Caco-2 (cell line): ENCODE results near the gene MVB12A. TPM values are rescaled to one million over a fixed set of nuclear protein-coding genes. Genes with fewer than 3 reads are reported as not detected.

ENCODE experiments used
- BruUV-seq: library from RNA; stranded (reverse); fragments of 400-500 nt; replicated peaks from 2 replicates; lab custom pipeline; 2021; lab: Mats Ljungman, UMichigan
- CTCF ChIA-PET: fragments of 300-600 bp; sonication (Branson Sonifier 250); formaldehyde crosslinking; loops from one replicate; lab custom pipeline; 2022; ENCODE audit warnings: antibody characterized with exemption; lab: Charles Lee
- POLR2A ChIA-PET: fragments of 300-600 bp; sonication (Branson Sonifier 250); formaldehyde crosslinking; loops from one replicate; lab custom pipeline; 2022; ENCODE audit warnings: antibody characterized with exemption; lab: Charles Lee
- DNase-seq, 2 experiments: peaks; one replicate each; pipeline versions ENCODE4 v3.0.0 to v3.0.0-alpha.2; 2020 to 2022
- H3K27me3 ChIP-seq: replicated peaks from 2 replicates; pipeline ENCODE4 v1.6.0; 2011; ENCODE audit warnings: low read length; ENCODE audit not compliant: control insufficient read depth, insufficient read depth
- H3K36me3 ChIP-seq: 2 replicates; pipeline ENCODE4 v1.5.1; 2011; ENCODE audit warnings: low read length; ENCODE audit not compliant: control insufficient read depth, insufficient read depth
- H3K4me1 ChIP-seq: fragments of 250-450 bp; sonication (Bioruptor Pico); 2 replicates; pipeline ENCODE4 v1.5.1; 2020; ENCODE audit warnings: mild to moderate bottlenecking
- H3K4me3 ChIP-seq: 2 replicates; pipeline ENCODE4 v1.5.1; 2011; ENCODE audit warnings: low read depth, mild to moderate bottlenecking, control low read depth, low read length
- H3K9me3 ChIP-seq: fragments of 250-450 bp; sonication (Bioruptor Pico); 2 replicates; pipeline ENCODE4 v1.5.1; 2020; ENCODE audit warnings: mild to moderate bottlenecking, moderate library complexity
- H3K27ac Mint-ChIP-seq: one replicate; pipeline ENCODE4 v1.8.0; 2022; ENCODE audit warnings: mixed read lengths; ENCODE audit not compliant: unreplicated experiment
- H3K27me3 Mint-ChIP-seq: one replicate; pipeline ENCODE4 v1.8.0; 2022; ENCODE audit warnings: mixed read lengths; ENCODE audit not compliant: insufficient read depth, unreplicated experiment
- H3K36me3 Mint-ChIP-seq: one replicate; pipeline ENCODE4 v1.8.0; 2022; ENCODE audit warnings: mild to moderate bottlenecking, mixed read lengths; ENCODE audit not compliant: insufficient read depth, unreplicated experiment
- H3K4me1 Mint-ChIP-seq: one replicate; pipeline ENCODE4 v1.8.0; 2022; ENCODE audit warnings: low read depth, mixed read lengths; ENCODE audit not compliant: unreplicated experiment
- H3K4me3 Mint-ChIP-seq: one replicate; pipeline ENCODE4 v1.8.0; 2022; ENCODE audit warnings: mild to moderate bottlenecking, moderate library complexity, mixed read lengths; ENCODE audit not compliant: unreplicated experiment
- H3K9me3 Mint-ChIP-seq: one replicate; pipeline ENCODE4 v1.8.0; 2022; ENCODE audit warnings: mixed read lengths; ENCODE audit not compliant: unreplicated experiment
- intact Hi-C: fragments of 100-400 bp; cut with micrococcal nuclease; formaldehyde crosslinking; loops from one replicate; pipeline ENCODE4 v1.10.0; 2022; ENCODE audit not compliant: unreplicated experiment
- total RNA-seq: library from RNA; stranded (reverse); gene quantifications from 2 replicates; pipeline ENCODE4 v1.2.3, GENCODE V29; 2022
- TF ChIP-seq, protein P1 (sequence below), 2 experiments: fragments of 200-600 bp in 1 of 2; IDR thresholded peaks; 1 replicate in 1 of 2; 2 replicates in 1 of 2; pipeline versions ENCODE4 v1.5.1 to v1.8.0; 2011 to 2022; ENCODE audit warnings: antibody characterized with exemption in 1 of 2, control low read depth in 1 of 2, inconsistent platforms in 1 of 2, low read depth in 1 of 2, low read length in 1 of 2, mild to moderate bottlenecking in 1 of 2, moderate library complexity in 1 of 2; ENCODE audit not compliant: insufficient read depth in 1 of 2, severe bottlenecking in 1 of 2, unreplicated experiment in 1 of 2

MVB12A gene
- total RNA-seq, 1 experiment from 2014 or later = 36.7 TPM

DNA sequence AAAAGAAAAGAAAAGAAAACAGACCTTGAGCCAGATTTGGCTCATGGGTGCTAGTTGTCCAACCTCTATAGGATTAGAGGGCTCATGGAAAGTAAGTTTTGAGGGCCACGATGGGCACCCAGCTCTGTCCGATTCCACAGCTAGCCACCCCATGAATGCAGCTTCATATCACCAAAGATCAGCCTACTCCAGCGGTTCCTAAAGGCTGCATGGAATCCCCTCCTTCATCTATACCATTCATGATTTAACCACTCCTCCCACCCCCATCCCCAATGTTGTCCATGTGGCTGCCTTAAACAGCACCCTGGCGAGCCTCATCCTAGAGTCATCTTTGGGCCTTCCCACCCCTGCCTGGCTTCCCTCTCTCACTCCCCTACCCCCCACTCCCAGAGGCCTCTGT is 2.1 kb downstream of the MVB12A start:
- H3K27ac Mint-ChIP-seq = no peak overlapping the region
- ChIA-PET CTCF (interaction anchor here (0.7 kb wide), 1 partner anchor 247 kb away, joined by 3 read pairs; no protein-coding TSS in a partner anchor), POLR2A (no interaction called here)
- no TSS peak for BruUV-seq
- H3K27me3 ChIP-seq = no peaks in the 10 kb centered on the region
- peaks cover 14% of the 10 kb centered on the region for H3K36me3 Mint-ChIP-seq
- H3K4me1 ChIP-seq = peaks cover 8% of the 10 kb centered on the region; the same call in 1 of the 2 replicates
- intact Hi-C loops = no loop called here
- TF ChIP-seq, protein P1, sequence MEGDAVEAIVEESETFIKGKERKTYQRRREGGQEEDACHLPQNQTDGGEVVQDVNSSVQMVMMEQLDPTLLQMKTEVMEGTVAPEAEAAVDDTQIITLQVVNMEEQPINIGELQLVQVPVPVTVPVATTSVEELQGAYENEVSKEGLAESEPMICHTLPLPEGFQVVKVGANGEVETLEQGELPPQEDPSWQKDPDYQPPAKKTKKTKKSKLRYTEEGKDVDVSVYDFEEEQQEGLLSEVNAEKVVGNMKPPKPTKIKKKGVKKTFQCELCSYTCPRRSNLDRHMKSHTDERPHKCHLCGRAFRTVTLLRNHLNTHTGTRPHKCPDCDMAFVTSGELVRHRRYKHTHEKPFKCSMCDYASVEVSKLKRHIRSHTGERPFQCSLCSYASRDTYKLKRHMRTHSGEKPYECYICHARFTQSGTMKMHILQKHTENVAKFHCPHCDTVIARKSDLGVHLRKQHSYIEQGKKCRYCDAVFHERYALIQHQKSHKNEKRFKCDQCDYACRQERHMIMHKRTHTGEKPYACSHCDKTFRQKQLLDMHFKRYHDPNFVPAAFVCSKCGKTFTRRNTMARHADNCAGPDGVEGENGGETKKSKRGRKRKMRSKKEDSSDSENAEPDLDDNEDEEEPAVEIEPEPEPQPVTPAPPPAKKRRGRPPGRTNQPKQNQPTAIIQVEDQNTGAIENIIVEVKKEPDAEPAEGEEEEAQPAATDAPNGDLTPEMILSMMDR (IDR thresholded peaks at IDR 0.05; ENCODE audit: insufficient read depth in 1 of 2, low read depth in 1 of 2, low read length in 1 of 2, severe bottlenecking in 1 of 2, unreplicated experiment in 1 of 2) = no peak
- DNase-seq = no peak
- H3K9me3 Mint-ChIP-seq = no peaks in the 10 kb centered on the region
- H3K36me3 ChIP-seq = no peaks in the 10 kb centered on the region
- H3K4me1 Mint-ChIP-seq = peaks cover 6% of the 10 kb centered on the region
- H3K27me3 Mint-ChIP-seq = no peaks in the 10 kb centered on the region
- H3K4me3 ChIP-seq = no peak overlapping the region
- H3K9me3 ChIP-seq = no peaks in the 10 kb centered on the region
- H3K4me3 Mint-ChIP-seq = no peak overlapping the region

DNA sequence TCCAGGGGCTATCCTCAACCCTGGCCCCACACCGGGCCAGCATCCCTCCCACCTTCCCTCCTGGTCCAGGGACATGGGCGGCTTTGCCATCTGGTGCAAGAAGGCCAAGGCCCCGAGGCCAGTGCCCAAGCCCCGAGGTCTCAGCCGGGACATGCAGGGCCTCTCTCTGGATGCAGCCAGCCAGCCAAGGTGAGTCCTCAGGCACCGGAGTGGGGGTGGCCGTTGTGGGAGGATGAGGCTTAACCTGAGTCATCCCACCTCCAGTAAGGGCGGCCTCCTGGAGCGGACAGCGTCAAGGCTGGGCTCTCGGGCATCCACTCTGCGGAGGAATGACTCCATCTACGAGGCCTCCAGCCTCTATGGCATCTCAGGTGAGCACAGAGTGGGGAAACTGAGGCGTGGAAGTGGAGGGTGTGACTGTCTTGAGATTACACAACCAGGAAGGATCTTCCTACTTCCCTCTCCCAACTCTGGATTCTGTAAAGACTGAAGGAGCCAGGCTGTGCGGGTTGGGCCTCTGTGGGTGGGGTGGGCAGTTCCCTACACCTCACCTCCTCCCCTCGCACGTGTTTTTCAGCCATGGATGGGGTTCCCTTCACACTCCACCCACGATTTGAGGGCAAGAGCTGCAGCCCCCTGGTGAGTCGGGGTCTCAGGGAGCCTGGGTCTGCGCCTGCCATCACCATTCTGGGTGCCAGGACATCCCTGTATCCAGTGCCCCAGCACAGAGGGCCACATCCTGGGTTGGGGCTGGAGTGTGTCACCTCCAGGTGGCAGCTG is 3.8 kb downstream of the MVB12A start:
- no peaks in the 10 kb centered on the region for H3K27me3 ChIP-seq
- H3K4me1 Mint-ChIP-seq = peaks cover 5% of the 10 kb centered on the region
- no peak overlapping the region for H3K4me3 ChIP-seq
- no peak overlapping the region for H3K4me3 Mint-ChIP-seq
- ChIA-PET CTCF (interaction anchor here (1.0 kb wide), 1 partner anchor 38 kb away, joined by 4 read pairs; no protein-coding TSS in a partner anchor), POLR2A (interaction anchor here (0.6 kb wide), 1 partner anchor 17 kb away, joined by 3 read pairs; no protein-coding TSS in a partner anchor)
- intact Hi-C loops = no loop called here
- peaks cover 14% of the 10 kb centered on the region for H3K36me3 Mint-ChIP-seq
- H3K27ac Mint-ChIP-seq = no peak overlapping the region
- H3K4me1 ChIP-seq = peaks cover 5% of the 10 kb centered on the region; the same call in 1 of the 2 replicates
- H3K9me3 Mint-ChIP-seq = no peaks in the 10 kb centered on the region
- BruUV-seq = no TSS peak
- H3K9me3 ChIP-seq = no peaks in the 10 kb centered on the region
- TF ChIP-seq, protein P1 (IDR thresholded peaks at IDR 0.05; ENCODE audit: insufficient read depth in 1 of 2, low read depth in 1 of 2, low read length in 1 of 2, severe bottlenecking in 1 of 2, unreplicated experiment in 1 of 2) = no peak
- no peaks in the 10 kb centered on the region for H3K27me3 Mint-ChIP-seq
- H3K36me3 ChIP-seq = no peaks in the 10 kb centered on the region
- DNase-seq = no peak

DNA sequence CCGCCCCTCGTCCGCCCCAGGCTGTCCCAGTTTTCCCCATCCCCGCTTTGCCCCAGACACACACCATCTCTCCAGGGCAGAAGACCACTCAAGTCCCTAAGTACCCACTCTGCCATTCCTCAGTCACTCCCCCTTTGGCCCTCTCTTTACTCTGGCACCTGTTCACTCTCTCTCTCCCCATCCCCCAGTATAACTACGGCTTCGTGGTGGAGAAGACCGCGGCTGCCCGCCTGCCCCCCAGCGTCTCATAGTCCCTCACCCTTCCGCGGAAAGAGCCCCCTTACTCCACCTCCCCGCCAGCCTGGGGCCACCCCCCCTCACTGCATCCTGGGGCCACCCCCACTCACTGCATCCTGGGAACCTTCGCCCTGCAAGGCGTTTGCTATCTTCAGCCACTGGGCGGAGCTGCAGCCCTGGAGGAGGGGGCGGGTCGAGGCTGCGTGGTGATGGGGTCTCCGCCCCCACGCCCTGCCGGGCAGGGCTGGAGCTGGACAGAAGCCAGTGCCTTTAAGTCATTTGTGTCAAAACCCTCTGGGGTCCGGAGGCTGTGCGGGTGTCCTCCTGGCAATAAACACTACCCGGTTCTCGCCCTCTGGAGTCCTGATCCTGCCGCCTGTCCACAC is 5.0 kb downstream of the MVB12A start:
- peaks cover 9% of the 10 kb centered on the region for H3K36me3 Mint-ChIP-seq
- no peaks in the 10 kb centered on the region for H3K9me3 ChIP-seq
- H3K9me3 Mint-ChIP-seq = no peaks in the 10 kb centered on the region
- H3K27me3 ChIP-seq = no peaks in the 10 kb centered on the region
- no peaks in the 10 kb centered on the region for H3K27me3 Mint-ChIP-seq
- TF ChIP-seq, protein P1 (IDR thresholded peaks at IDR 0.05; ENCODE audit: insufficient read depth in 1 of 2, low read depth in 1 of 2, low read length in 1 of 2, severe bottlenecking in 1 of 2, unreplicated experiment in 1 of 2) = peak; percentile 18 to 49
- H3K4me1 ChIP-seq = peaks cover 5% of the 10 kb centered on the region; the same call in 1 of the 2 replicates
- H3K27ac Mint-ChIP-seq = no peak overlapping the region
- no TSS peak for BruUV-seq
- ChIA-PET POLR2A (no interaction called here), CTCF (interaction anchor here (1.0 kb wide), 1 partner anchor 39 kb away, joined by 4 read pairs; no protein-coding TSS in a partner anchor)
- H3K4me3 ChIP-seq = no peak overlapping the region
- no peaks in the 10 kb centered on the region for H3K36me3 ChIP-seq
- H3K4me1 Mint-ChIP-seq = no peaks in the 10 kb centered on the region
- intact Hi-C loops = no loop called here
- H3K4me3 Mint-ChIP-seq = no peak overlapping the region
- peak; percentile 58 to 65 for DNase-seq
